ENCODE measurements around the gene SH3BGRL2. TPM values are rescaled to one million over a fixed set of nuclear protein-coding genes. Genes with fewer than 3 reads are reported as not detected.

Gene SH3BGRL2
- total and polyA plus RNA-seq, 2 donors (not counting 1 experiment from before 2014, with no cell fraction given) = 0.01 TPM; not detected in 1

- no peaks in the 10 kb centered on the region for H3K4me1 Mint-ChIP-seq
- Histone ChIP-seq H3K9ac (ENCODE audit: low read length) (no peak overlapping the region), H3K79me2 (ENCODE audit: control insufficient read depth, insufficient read depth, low read length) (no peaks in the 10 kb centered on the region), H3K27ac (ENCODE audit: low read length in 2 of 2) (no peak overlapping the region), H3K27me3 (replicated peaks in 1 of 4; ENCODE audit: control extremely low read depth in 1 of 4, control insufficient read depth in 3 of 4, insufficient read depth in 4 of 4, low read length in 3 of 4) (peaks cover 0 to 2% (median 0%) of the 10 kb centered on the region in 4 experiments), H3K9me3 (ENCODE audit: control extremely low read depth in 1 of 3, control insufficient read depth in 2 of 3, insufficient read depth in 1 of 3, low read length in 2 of 3) (no peaks in the 10 kb centered on the region), H3K4me2 (replicated peaks; ENCODE audit: low read depth, low read length, poor library complexity, severe bottlenecking) (no peak overlapping the region), H3K4me3 (ENCODE audit: control extremely low read depth in 1 of 5, extremely low read depth in 1 of 5, insufficient read depth in 1 of 5, low read depth in 2 of 5, low read length in 4 of 5) (no peak overlapping the region), H3K36me3 (replicated peaks in 1 of 2; ENCODE audit: control extremely low read depth in 1 of 2, control insufficient read depth in 1 of 2, extremely low read depth in 1 of 2, insufficient read depth in 2 of 2, low read length in 1 of 2) (no peaks in the 10 kb centered on the region), H2AFZ (ENCODE audit: insufficient read depth, low read depth, low read length, poor library complexity, severe bottlenecking) (no peak overlapping the region), H4K20me1 (ENCODE audit: control insufficient read depth, insufficient read depth, low read length, poor library complexity, severe bottlenecking) (no peaks in the 10 kb centered on the region), H3K4me1 (ENCODE audit: control insufficient read depth in 2 of 2, insufficient read depth in 2 of 2, low read length in 2 of 2) (no peaks in the 10 kb centered on the region)
- CTCF ChIA-PET = no interaction called here
- intact Hi-C loops (cut with micrococcal nuclease) = no loop called here
- POLR2A ChIA-PET = no interaction called here
- peaks cover 15% of the 10 kb centered on the region for H3K27me3 Mint-ChIP-seq
- TF ChIP-seq EZH2 (IDR thresholded peaks at IDR 0.05; ENCODE audit: borderline replicate concordance, insufficient read depth, low read depth, low read length, poor library complexity, severe bottlenecking) = no peak
- TF ChIP-seq CTCF (IDR thresholded peaks at IDR 0.05) = no peak
- ATAC-seq (ENCODE audit: low read depth) (no peak), DNase-seq (no peak)
- H3K9me3 Mint-ChIP-seq (ENCODE audit: insufficient read depth) = peaks cover 7% of the 10 kb centered on the region
- H3K27ac Mint-ChIP-seq = no peak overlapping the region
- H3K4me3 Mint-ChIP-seq = no peak overlapping the region
- WGBS (ENCODE audit: insufficient coverage) = 20% methylated on average over 1 of the region's 4 CpGs
These were observed 119.7 kb downstream of the SH3BGRL2 start for GRCh38 chr6:79750806-79751205.

Other genes with a start within 250 kb of the SH3BGRL2 start
- 0.91 and 0.92 TPM in 2 replicates for gene LCA5, start 93.9 kb upstream of the SH3BGRL2 start, total RNA-seq
- gene LCA5, start 93.9 kb upstream of the SH3BGRL2 start, polyA plus RNA-seq = 0.12 and 0.14 TPM in 2 replicates

All from B cell (primary cell).